ENCODE measurements around the gene CEP97. TPM values are rescaled to one million over a fixed set of nuclear protein-coding genes. Genes with fewer than 3 reads are reported as not detected.
"Not testable (repeated sequence)": the region's sequence is repeated elsewhere in the genome, so short reads cannot be mapped to it uniquely, and the experiment has no call there.

The CEP97 gene
- total RNA-seq, 1 donor, result 21.4 TPM

GRCh38 chr3:101680466-101680865, 43.9 kb upstream of the CEP97 start:
- no peak overlapping the region for H3K4me3 ChIP-seq (ENCODE audit: low read depth, low read length)
- no peak for TF ChIP-seq CTCF (IDR thresholded peaks at IDR 0.05; ENCODE audit: insufficient read depth, low read length)
- no peak for DNase-seq (ENCODE audit: low read depth)

GRCh38 chr3:101685050-101685400, 39.4 kb upstream of the CEP97 start:
- H3K4me3 ChIP-seq (ENCODE audit: low read depth, low read length), result peak overlapping the region; percentile 98
- no peak for TF ChIP-seq CTCF (IDR thresholded peaks at IDR 0.05; ENCODE audit: insufficient read depth, low read length)
- no peak for DNase-seq (ENCODE audit: low read depth)

GRCh38 chr3:101685870-101686307, 38.5 kb upstream of the CEP97 start:
- peak overlapping the region; percentile 98 for H3K4me3 ChIP-seq (ENCODE audit: low read depth, low read length)
- DNase-seq (ENCODE audit: low read depth), result no peak
- TF ChIP-seq CTCF (IDR thresholded peaks at IDR 0.05; ENCODE audit: insufficient read depth, low read length), result no peak

- TF ChIP-seq CTCF (IDR thresholded peaks at IDR 0.05; ENCODE audit: insufficient read depth, low read length), result no peak
- peak; percentile 20 for DNase-seq (ENCODE audit: low read depth)
Observed at GRCh38 chr3:101687142-101687931, 37.1 kb upstream of the CEP97 start.

DNA sequence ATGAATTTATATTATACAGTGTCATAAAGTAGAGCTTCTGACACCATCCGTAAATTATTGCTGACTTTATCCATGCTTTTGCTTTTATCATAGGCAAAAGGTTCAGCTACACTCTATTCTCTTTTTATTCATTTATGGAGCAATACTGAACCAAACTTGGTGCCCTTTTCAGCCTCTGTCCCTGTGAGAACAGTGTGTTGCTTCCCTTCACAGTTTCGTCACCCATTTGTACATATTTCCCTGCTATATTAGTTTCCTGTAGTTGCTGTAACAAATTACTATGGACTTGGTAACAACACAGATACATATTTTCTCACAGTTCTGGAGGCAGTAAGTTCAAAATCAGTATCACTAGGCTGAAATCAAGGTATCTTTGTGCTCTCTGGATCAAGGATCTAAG, 35.1 kb upstream of the CEP97 start:
- no peak for DNase-seq (ENCODE audit: low read depth)
- no peak for TF ChIP-seq CTCF (IDR thresholded peaks at IDR 0.05; ENCODE audit: insufficient read depth, low read length)
- H3K4me3 ChIP-seq (ENCODE audit: low read depth, low read length), result no peak overlapping the region

More at GRCh38 chr3:101687142-101687931, 37.1 kb upstream of the CEP97 start:
- H3K4me3 ChIP-seq (ENCODE audit: low read depth, low read length), result peak overlapping the region; percentile 55

DNA sequence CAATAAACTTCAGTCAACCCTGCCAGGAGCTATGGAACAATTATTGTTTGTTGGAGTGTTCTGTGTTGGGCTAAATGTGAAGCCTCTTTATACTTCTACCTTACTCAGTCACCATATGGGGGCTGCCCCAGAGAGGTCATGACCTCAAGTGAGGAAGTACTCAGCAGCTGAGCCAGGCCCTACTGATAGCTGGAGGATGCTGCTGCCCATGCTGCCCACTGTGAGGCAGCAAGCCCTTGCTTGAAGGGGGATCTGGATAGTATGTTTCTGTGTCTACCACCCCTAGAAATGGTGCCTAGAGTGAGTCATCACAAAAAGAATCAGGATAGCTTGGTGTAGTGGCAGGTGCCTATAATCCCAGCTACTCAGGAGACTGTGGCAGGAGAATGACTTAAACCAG, 33.4 kb upstream of the CEP97 start:
- no peak for TF ChIP-seq CTCF (IDR thresholded peaks at IDR 0.05; ENCODE audit: insufficient read depth, low read length)
- DNase-seq (ENCODE audit: low read depth), result no peak
- H3K4me3 ChIP-seq (ENCODE audit: low read depth, low read length), result no peak overlapping the region

- DNase-seq (ENCODE audit: low read depth); H3K4me3 ChIP-seq (ENCODE audit: low read depth, low read length): not testable (repeated sequence)
Observed at GRCh38 chr3:101691685-101692671, 32.4 kb upstream of the CEP97 start.
